Measurements from ENCODE around the gene ACTL6B.

Gene ACTL6B

DNA sequence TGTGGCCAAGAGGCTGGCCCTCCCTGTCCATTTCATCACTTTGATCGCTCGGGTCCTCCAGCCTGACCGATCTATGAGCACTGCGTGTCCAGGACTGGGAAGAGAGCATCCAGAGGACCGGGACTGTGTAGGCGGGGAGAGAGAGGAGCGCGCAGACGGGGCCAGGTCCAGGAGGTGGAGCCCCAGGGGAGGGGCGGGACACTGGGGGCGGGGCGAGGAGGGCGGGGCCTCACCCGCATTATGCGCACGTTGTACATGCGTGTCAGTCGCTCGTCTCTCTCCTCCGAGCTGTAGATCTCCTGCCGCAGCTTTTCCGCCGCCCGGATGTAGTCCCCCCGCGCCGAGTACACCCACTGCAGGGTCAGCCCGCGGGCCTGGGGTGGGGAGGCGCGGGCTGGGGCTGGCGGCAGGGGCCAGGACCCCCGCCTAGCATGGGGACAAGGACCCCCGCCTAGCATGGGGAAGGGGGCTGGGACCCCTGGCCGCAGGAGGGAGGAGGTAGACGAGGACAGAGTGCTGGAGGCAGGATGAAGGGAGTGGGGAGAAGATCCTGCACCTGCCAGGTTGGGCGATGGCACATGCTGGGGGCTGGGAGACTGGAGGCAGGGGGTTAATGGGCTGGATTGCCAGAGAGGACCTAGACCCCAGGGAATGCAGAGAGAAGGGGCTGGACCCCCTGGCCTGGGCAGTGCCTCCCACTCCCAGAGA is 29.6 kb downstream of the ACTL6B start:
- no peak for DNase-seq

DNA sequence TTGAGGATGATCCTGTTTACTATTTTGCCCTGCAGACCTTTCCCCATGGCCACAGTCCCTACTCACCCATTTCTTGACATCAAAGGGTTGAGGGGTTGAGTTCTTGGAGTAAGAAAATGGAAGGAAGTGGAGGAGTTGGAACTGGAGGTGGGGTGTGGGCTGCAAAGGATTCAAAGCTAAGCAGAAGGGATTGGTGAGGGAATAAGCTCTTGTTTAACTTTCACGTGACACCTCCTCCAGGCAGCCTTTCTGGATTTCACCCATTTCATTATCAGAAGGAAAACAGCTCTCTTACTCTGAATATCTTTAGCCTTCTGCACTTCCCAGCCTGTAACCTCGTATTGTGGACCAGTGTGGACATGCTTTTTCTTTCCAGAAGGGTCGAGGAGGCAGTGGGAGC is 30.2 kb downstream of the ACTL6B start:
- no peak for DNase-seq

- DNase-seq = no peak
These were observed 32.1 kb downstream of the ACTL6B start for GRCh38 chr7:100623951-100624824.

GRCh38 chr7:100621554-100621953 is 34.7 kb downstream of the ACTL6B start:
- DNase-seq = no peak

- DNase-seq = no peak
These were observed 35.4 kb downstream of the ACTL6B start for GRCh38 chr7:100620804-100621203.

DNA sequence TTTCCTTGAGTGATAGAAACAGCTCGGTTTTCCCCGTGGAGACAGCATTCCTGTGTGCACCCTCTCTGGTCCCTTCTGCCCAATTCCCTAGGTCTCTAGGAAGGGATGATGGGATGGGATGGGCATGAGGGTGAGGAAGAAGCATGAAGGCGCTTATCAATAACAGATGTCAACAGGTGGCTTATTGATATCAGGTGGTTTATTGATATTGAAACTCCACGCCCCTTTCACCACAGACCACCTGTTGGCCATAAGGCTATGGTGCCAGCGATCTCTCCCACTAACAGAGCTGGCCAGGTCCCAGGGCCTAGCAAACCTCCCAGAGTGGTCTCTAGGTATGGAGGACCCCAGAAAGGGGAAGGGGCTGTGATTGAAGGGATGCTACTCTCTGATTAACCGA is 36.0 kb downstream of the ACTL6B start:
- no peak for DNase-seq

DNA sequence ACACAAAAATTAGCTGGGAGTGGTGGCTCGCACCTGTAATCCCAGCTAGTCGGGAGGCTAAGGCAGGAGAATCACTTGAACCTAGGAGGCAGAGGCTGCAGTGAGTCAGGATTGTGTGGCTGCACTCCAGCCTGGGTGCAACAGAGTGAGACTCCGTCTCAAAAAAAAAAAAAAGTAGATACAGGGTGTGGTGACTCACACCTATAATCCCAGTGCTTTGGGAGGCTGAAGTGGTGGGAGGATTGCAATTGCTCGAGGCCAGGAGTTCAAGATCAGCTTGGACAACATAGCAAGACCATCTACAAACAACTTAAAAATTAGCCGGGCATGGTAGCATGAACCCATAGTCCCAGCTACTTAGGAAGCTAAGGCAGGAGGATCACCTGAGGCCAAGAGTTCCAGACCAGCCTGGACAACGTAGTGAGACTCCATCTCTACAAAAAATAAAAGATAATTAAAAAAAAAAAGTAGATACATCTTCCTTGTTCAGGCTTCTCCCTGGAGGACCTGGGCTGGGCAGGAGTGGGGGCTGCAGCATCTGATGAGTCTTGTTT is 41.9 kb downstream of the ACTL6B start:
- DNase-seq = no peak

- DNase-seq = no peak
These were observed 42.7 kb downstream of the ACTL6B start for GRCh38 chr7:100613412-100614175.

DNA sequence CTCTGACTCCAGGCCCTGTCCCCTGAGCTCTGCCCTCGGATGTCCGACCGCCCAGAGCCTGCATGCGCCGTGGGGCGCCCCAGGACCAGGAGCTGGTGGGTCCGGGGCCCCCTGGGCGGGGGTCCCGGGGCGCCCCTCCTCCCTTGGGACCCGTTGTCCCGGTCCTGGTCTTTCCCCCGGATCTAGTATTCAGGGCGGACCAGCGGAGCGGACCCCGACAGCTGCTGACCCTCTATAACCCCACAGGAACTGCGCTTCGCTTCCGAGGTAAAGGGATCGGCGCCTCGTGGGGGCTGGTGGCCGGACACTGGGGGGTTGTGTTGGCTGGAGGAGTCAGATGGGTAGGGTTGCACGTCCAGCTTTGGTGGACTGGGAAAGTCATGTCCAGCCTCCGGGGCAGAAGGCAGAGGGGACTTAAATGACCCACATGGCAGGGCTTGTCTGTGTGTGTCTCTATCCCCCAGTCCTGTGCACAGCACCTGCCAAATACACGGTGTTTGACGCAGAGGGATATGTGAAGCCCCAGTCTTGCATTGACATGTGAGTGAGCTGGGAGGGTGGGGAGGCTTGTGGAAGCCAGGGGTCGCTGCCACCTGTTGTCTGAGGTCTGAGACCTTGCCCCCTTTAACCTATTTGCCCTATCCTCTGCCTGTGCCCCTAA is 43.4 kb downstream of the ACTL6B start:
- no peak for DNase-seq

GRCh38 chr7:100611983-100612729 is 44.1 kb downstream of the ACTL6B start, which contains the start of gene MOSPD3:
Gene MOSPD3, plus strand, starts transcription at chr7:100612540. Its CDS starts 252 bp downstream, at chr7:100612792.
- DNase-seq = peak; percentile 80

- DNase-seq = no peak
These were observed 46.3 kb downstream of the ACTL6B start for GRCh38 chr7:100609958-100610357.

- no peak for DNase-seq
These were observed 49.1 kb downstream of the ACTL6B start for GRCh38 chr7:100607111-100607510.

DNA sequence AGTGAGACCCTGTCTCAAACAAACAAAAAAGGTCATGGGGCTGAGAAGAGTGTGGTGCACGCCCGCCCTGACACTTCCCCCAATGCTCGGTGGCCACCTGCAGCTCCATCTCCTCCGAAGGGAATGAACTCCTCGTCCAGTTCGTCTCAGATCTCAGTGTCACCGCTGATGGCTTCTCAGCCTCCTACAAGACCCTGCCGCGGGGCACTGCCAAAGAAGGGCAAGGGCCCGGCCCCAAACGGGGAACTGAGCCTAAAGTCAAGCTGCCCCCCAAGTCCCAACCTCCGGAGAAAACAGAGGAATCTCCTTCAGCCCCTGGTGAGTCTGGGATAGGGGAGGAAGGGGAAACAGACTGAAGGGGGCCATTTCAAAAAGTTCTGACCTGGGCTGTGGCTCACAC is 49.9 kb downstream of the ACTL6B start:
- DNase-seq = no peak

GRCh38 chr7:100604976-100605911 is 51.0 kb downstream of the ACTL6B start:
- DNase-seq = no peak

DNA sequence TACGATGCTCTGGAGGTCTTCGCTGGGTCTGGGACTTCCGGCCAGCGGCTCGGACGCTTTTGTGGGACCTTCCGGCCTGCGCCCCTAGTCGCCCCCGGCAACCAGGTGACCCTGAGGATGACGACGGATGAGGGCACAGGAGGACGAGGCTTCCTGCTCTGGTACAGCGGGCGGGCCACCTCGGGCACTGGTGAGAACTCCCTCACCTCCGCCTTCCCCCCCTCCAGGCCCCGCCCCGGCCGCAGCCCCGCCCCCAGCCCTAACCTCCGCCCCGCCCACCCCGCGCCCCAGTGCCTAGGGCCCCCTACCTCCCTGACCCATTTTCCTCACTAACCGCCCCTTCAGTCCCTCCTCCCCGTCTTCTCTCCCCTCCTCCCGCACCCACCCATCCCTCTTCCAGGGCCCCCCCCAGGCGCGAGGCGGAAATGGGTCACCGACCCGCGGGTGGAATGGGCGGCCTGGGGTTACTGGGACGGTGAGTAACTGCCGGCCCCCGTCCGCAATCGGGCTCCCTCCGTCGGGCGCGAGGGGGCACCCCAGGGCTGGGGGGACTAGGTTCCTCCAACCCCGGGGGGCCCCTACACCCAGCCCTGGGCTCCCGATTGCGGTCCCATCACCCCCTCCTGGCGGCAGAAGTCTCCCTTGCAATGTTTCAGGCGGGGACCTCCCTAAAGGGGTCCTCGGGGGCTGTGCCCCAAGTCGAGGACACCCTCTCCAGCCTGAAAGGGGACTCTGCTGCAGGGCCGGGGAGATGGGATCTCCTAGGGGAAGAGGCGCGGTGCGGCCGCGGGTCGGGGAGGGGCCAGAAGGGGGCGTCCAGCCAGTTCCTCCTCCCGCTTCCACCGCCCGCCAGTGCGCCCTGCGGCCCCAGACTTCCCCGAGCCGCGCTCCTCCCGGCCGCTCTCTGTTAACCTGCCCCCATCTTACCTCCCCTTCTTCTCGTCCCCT is 51.9 kb downstream of the ACTL6B start:
- no peak for DNase-seq

GRCh38 chr7:100603726-100604027 is 52.6 kb downstream of the ACTL6B start:
- DNase-seq = no peak

- no peak for DNase-seq
These were observed 53.1 kb downstream of the ACTL6B start for GRCh38 chr7:100602889-100603725.

DNA sequence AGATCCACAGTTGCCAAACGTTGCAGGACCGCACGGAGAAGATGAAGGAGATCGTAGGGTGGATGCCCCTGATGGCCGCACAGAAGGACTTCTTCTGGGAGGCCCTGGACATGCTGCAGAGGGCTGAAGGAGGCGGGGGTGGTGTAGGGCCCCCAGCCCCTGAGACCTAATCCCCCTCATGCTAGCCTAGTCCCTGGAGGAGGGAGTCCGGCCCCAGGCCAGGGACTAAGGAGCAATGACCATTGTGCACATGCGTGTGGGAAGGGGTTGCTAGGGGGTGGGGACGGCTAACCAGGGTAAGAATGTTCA is 55.6 kb downstream of the ACTL6B start:
- DNase-seq = no peak
